ENCODE measurements around the gene PPIL3.

DNA sequence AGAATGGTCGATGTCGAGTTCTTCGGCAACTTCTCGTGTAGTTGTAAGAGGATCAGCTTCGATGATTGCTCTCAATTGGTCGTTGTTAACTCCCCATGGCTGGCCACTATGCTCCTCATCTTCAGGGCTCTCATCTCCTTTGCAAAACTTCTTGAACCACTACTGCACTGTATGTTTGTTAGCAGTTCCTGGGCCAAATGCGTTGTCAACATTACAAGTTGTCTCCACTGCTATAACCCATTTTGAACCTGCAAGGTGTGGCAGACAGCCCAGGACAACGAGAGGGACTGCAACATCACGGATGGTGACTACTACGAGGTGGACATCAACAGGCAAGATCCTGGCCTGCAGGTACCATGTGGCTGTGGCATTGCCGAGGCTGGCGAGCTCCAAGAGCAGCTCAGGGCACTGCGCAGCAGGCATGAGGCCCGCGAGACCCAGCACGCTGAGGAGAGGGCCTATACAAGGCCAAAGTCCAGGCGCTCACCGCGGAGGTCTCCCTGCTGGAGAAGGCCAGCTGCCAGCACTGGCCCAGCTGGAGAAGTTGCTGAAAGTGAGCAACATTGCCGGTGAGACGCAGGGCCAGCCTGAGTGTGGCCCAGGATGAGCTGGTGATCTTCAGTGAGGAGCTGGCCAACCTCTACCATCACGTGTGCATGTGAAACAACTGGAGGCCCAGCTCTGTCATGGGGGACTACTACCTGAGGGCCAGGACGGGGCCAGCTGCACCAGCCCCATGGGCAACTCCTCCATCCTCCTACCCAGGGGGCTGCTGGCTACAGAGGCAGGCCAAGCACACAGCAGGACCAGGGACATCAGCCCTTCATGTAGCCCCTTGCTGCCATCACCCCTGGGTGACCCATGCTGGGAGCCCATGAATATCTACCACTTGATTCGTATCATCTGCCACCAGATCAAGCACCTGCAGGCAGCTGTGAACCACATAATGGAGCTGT lies 44.6 kb downstream of the PPIL3 start:
- TF ChIP-seq CTCF (IDR thresholded peaks at IDR 0.05 in 8 of 11, conservative IDR thresholded peaks at IDR 0.05 in 3 of 11), result no peak
- no peak for TF ChIP-seq POLR2A (IDR thresholded peaks at IDR 0.05)
- no peak for TF ChIP-seq POLR2AphosphoS5 (IDR thresholded peaks at IDR 0.05)
